Measurements from ENCODE around the gene MAMSTR.

The MAMSTR gene

DNA sequence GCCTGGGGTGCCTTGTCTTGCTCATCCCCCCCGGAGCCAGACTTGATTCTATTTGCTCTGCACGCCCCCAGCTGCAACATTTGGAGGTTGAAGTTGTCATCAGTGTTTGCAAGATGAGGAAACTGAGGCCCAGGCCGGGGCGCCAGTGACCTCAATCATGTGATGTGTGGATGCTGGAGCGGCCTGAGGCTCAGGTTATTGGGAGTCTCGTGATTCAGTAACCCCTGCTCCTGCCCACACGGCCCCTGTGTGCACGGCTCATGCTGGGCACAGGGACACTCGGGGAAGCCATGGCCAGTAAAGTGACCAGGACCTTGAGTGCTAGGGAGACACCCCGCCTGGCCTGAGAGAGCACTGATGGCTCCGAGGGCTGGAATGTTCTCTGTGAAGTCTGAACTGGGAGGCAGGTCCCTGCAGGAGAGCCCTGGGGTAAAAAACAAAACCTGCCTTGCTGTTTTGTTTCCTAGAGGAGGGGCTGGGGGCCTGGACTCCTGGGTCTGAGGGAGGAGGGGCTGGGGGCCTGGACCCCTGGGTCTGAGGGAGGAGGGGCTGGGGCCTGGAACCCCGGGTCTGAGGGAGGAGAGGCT is 37.7 kb upstream of the MAMSTR start:
- H3K27me3 ChIP-seq (replicated peaks; ENCODE audit: control insufficient read depth, insufficient read depth, low read length) = no peaks in the 10 kb centered on the region; the same call in 1 of the 2 replicates
- no peak overlapping the region for H3K4me3 ChIP-seq (replicated peaks; ENCODE audit: low read depth, low read length)
- DNase-seq (ENCODE audit: extremely low read depth, insufficient read length) = no peak
- H3K36me3 ChIP-seq (ENCODE audit: control insufficient read depth, insufficient read depth, low read length) = no peaks in the 10 kb centered on the region
- TF ChIP-seq, protein P1, sequence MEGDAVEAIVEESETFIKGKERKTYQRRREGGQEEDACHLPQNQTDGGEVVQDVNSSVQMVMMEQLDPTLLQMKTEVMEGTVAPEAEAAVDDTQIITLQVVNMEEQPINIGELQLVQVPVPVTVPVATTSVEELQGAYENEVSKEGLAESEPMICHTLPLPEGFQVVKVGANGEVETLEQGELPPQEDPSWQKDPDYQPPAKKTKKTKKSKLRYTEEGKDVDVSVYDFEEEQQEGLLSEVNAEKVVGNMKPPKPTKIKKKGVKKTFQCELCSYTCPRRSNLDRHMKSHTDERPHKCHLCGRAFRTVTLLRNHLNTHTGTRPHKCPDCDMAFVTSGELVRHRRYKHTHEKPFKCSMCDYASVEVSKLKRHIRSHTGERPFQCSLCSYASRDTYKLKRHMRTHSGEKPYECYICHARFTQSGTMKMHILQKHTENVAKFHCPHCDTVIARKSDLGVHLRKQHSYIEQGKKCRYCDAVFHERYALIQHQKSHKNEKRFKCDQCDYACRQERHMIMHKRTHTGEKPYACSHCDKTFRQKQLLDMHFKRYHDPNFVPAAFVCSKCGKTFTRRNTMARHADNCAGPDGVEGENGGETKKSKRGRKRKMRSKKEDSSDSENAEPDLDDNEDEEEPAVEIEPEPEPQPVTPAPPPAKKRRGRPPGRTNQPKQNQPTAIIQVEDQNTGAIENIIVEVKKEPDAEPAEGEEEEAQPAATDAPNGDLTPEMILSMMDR (IDR thresholded peaks at IDR 0.05; ENCODE audit: insufficient read depth, low read length, poor library complexity, severe bottlenecking) = no peak

DNA sequence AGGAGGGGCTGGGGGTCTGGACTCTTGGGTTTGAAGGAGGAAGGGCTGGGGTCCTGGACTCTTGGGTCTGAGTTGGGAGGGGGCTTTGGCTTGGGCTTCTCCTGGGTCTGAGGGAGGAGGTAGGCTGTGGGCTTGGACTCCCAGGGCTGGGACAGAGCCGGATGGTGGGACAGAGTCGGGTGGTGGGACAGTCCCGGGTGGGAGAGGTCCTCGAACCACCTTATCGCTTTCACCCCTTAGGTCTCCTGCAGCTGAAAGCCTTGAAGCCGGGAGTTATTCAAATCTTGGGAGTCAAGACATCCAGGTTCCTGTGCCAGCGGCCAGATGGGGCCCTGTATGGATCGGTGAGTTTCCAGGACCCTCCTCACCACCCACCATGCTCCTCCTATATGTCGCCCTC is 37.2 kb upstream of the MAMSTR start:
- Histone ChIP-seq H3K36me3 (ENCODE audit: control insufficient read depth, insufficient read depth, low read length) (no peaks in the 10 kb centered on the region), H3K4me3 (replicated peaks; ENCODE audit: low read depth, low read length) (no peak overlapping the region), H3K27me3 (replicated peaks; ENCODE audit: control insufficient read depth, insufficient read depth, low read length) (no peaks in the 10 kb centered on the region; the same call in 1 of the 2 replicates)
- no peak for DNase-seq (ENCODE audit: extremely low read depth, insufficient read length)
- TF ChIP-seq, protein P1 (IDR thresholded peaks at IDR 0.05; ENCODE audit: insufficient read depth, low read length, poor library complexity, severe bottlenecking) = no peak

DNA sequence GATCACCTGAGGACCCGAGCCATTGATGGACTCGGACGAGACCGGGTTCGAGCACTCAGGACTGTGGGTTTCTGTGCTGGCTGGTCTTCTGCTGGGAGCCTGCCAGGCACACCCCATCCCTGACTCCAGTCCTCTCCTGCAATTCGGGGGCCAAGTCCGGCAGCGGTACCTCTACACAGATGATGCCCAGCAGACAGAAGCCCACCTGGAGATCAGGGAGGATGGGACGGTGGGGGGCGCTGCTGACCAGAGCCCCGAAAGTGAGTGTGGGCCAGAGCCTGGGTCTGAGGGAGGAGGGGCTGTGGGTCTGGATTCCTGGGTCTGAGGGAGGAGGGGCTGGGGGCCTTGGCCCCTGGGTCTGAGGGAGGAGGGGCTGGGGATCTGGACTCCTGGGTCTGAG is 36.7 kb upstream of the MAMSTR start:
- no peak for DNase-seq (ENCODE audit: extremely low read depth, insufficient read length)
- Histone ChIP-seq H3K4me3 (replicated peaks; ENCODE audit: low read depth, low read length) (no peak overlapping the region), H3K36me3 (ENCODE audit: control insufficient read depth, insufficient read depth, low read length) (no peaks in the 10 kb centered on the region), H3K27me3 (replicated peaks; ENCODE audit: control insufficient read depth, insufficient read depth, low read length) (no peaks in the 10 kb centered on the region; the same call in 1 of the 2 replicates)
- TF ChIP-seq, protein P1 (IDR thresholded peaks at IDR 0.05; ENCODE audit: insufficient read depth, low read length, poor library complexity, severe bottlenecking) = no peak

DNA sequence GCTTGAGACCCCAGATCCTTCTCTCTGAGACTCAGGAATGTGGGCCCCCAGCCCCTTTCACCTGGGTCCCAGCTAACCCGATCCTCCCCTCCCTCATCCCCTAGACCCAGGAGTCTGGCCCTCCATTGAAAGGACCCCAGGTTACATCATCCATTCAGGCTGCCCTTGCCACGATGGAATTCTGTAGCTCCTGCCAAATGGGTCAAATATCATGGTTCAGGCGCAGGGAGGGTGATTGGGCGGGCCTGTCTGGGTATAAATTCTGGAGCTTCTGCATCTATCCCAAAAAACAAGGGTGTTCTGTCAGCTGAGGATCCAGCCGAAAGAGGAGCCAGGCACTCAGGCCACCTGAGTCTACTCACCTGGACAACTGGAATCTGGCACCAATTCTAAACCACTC is 36.3 kb upstream of the MAMSTR start:
- TF ChIP-seq, protein P1 (IDR thresholded peaks at IDR 0.05; ENCODE audit: insufficient read depth, low read length, poor library complexity, severe bottlenecking) = no peak
- Histone ChIP-seq H3K4me3 (replicated peaks; ENCODE audit: low read depth, low read length) (no peak overlapping the region), H3K36me3 (ENCODE audit: control insufficient read depth, insufficient read depth, low read length) (no peaks in the 10 kb centered on the region), H3K27me3 (replicated peaks; ENCODE audit: control insufficient read depth, insufficient read depth, low read length) (no peaks in the 10 kb centered on the region; the same call in 1 of the 2 replicates)
- DNase-seq (ENCODE audit: extremely low read depth, insufficient read length) = no peak

DNA sequence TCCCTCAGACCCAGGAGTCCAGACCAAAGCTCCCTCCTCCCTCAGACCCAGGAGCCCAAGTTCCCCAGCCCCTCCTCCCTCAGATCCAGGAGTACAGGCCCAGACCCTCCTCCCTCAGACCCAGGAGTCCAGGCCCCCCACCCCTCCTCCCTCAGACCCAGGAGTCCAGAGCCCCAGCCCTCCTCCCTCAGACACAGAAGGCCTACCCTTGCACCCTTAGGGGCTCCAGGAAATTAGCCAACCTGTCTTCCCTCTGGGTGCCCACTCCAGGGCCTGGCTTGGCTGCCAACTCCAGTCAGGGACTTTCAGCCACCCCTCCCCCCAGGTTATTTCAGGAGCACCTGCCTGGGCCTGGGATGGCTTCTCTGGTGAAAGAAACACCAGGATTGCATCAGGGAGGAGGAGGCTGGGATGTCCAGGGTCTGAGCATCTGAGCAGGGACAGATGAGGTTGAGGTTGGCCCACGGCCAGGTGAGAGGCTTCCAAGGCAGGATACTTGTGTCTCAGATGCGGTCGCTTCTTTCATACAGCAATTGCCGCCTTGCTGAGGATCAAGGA is 35.6 kb upstream of the MAMSTR start, which contains the start of gene FGF21:
Gene FGF21 (plus strand): TSS at position 441 of the 558 bp plus-strand sequence. CDS start 713 bp downstream, outside the sequence.
- Histone ChIP-seq H3K4me3 (replicated peaks; ENCODE audit: low read depth, low read length) (no peak within 1 kb of the TSS), H3K36me3 (ENCODE audit: control insufficient read depth, insufficient read depth, low read length) (no peaks in the 10 kb centered on the region), H3K27me3 (replicated peaks; ENCODE audit: control insufficient read depth, insufficient read depth, low read length) (no peaks in the 10 kb centered on the region; the same call in 1 of the 2 replicates)
- DNase-seq (ENCODE audit: extremely low read depth, insufficient read length) = no peak
- TF ChIP-seq, protein P1 (IDR thresholded peaks at IDR 0.05; ENCODE audit: insufficient read depth, low read length, poor library complexity, severe bottlenecking) = no peak
